K562 (cell line): Measurements from ENCODE around the gene RASGRP2. TPM values are rescaled to one million over a fixed set of nuclear protein-coding genes. Genes with fewer than 3 reads are reported as not detected.
A peak's percentile ranks its signal among the peaks of the same experiment; 100 is the strongest.

Experiments
- ARID1B ChIP-seq: fragments of 450-650 bp; IDR thresholded peaks from 2 replicates; pipeline ENCODE4 v1.6.1; 2016; ENCODE audit warnings: antibody characterized with exemption, mild to moderate bottlenecking, inconsistent platforms
- BACH1 ChIP-seq: fragments of 200-800 bp; sonication (Bioruptor generic); IDR thresholded peaks from 2 replicates; pipeline ENCODE4 v1.6.1; 2016; ENCODE audit warnings: missing genetic modification characterization, missing compliant biosample characterization
- BRCA1 ChIP-seq, 2 experiments: fragments of 450-650 bp in 1 of 2; sonication (generic) in 1 of 2; formaldehyde crosslinking in 1 of 2; IDR thresholded peaks; 2 replicates each; pipeline versions ENCODE4 v1.5.0 to v1.6.1; 2017 to 2020; ENCODE audit warnings: mild to moderate bottlenecking in 1 of 2, missing genetic modification reagents in 1 of 2
- CHD1 ChIP-seq: fragments of 200-600 bp; sonication (generic); IDR thresholded peaks from one replicate; pipeline ENCODE4 v1.6.1; 2012; ENCODE audit warnings: mild to moderate bottlenecking, moderate library complexity, low read length, inconsistent platforms
- FOXM1 ChIP-seq, 2 experiments: fragments of 450-650 bp in 1 of 2; sonication (generic) in 1 of 2; formaldehyde crosslinking in 1 of 2; IDR thresholded peaks; 2 replicates each; pipeline versions ENCODE4 v1.6.1 to v1.9.0; 2017 to 2022; ENCODE audit warnings: low read depth in 2 of 2, mild to moderate bottlenecking in 2 of 2, missing genetic modification reagents in 1 of 2, moderate library complexity in 1 of 2
- KDM1A ChIP-seq, 2 experiments: fragments of 450-650 bp; IDR thresholded peaks; 2 replicates each; pipeline ENCODE4 v1.6.1; 2016; ENCODE audit warnings: mild to moderate bottlenecking in 2 of 2
- KLF13 ChIP-seq: fragments of 450-650 bp; IDR thresholded peaks from 2 replicates; pipeline ENCODE4 v1.6.1; 2016; ENCODE audit warnings: missing genetic modification characterization, low read depth, mild to moderate bottlenecking, missing compliant biosample characterization, moderate library complexity, borderline replicate concordance
- MTA2 ChIP-seq: fragments of 450-650 bp; IDR thresholded peaks from 2 replicates; pipeline ENCODE4 v1.6.1; 2016; ENCODE audit warnings: low read depth
- PPARD ChIP-seq: fragments of 250-450 bp; sonication (Bioruptor Pico); IDR thresholded peaks from 2 replicates; pipeline ENCODE4 v1.8.0; 2022; ENCODE audit warnings: inconsistent platforms, mild to moderate bottlenecking, moderate library complexity
- SMAD2 ChIP-seq: fragments of 150-350 bp; IDR thresholded peaks from 2 replicates; pipeline ENCODE4 v1.6.1; 2014; ENCODE audit warnings: low read depth, mild to moderate bottlenecking, low read length
- SRSF3 ChIP-seq: fragments of 200-400 bp; formaldehyde crosslinking; IDR thresholded peaks from 2 replicates; pipeline ENCODE4 v1.6.1; 2016; ENCODE audit warnings: mild to moderate bottlenecking, low read length, moderate library complexity; ENCODE audit not compliant: insufficient read depth
- STAG1 ChIP-seq: sonication (generic); formaldehyde crosslinking; IDR thresholded peaks from 2 replicates; pipeline ENCODE4 v1.5.0; 2020; ENCODE audit warnings: missing genetic modification reagents, borderline replicate concordance
- TARDBP ChIP-seq: fragments of 450-650 bp; IDR thresholded peaks from 2 replicates; pipeline ENCODE4 v1.6.1; 2016
- ZBED1 ChIP-seq: IDR thresholded peaks from 2 replicates; pipeline ENCODE4 v1.6.1; 2014
- ZBTB17 ChIP-seq: fragments of 450-650 bp; formaldehyde crosslinking; IDR thresholded peaks from 2 replicates; pipeline ENCODE4 v1.4.0; 2020; ENCODE audit warnings: mild to moderate bottlenecking
- ZFPM2 ChIP-seq: fragments of 250-450 bp; sonication (Bioruptor Pico); IDR thresholded peaks from 2 replicates; pipeline ENCODE4 v1.5.1; 2022; ENCODE audit warnings: mild to moderate bottlenecking
- ZKSCAN1 ChIP-seq: fragments of 150-350 bp; IDR thresholded peaks from 2 replicates; pipeline ENCODE4 v1.6.1; 2016; ENCODE audit warnings: low read depth, low read length
- ZNF140 ChIP-seq: fragments of 250-450 bp; sonication (Bioruptor Pico); IDR thresholded peaks from 2 replicates; pipeline ENCODE4 v1.8.0; 2021; ENCODE audit warnings: moderate library complexity, mild to moderate bottlenecking, inconsistent platforms
- polyA plus RNA-seq, 8 experiments: library from polyadenylated mRNA; depleted of rRNA in 4 of 8; stranded (reverse) in 5 of 8; unstranded in 3 of 8; fragments of >200 nt; fragmentation: Nextera tagmentation in 2 of 8; fragmentation: Illumina TruSeq in 1 of 8; extraction: Ambion mirVana in 2 of 8; extraction: Trizol in 1 of 8; gene quantifications; 2 replicates each; pipeline versions ENCODE4 v1.2.1 to v1.2.3, GENCODE V29; 2011 to 2014; ENCODE audit warnings: inconsistent platforms in 1 of 8, missing spikeins in 1 of 8
- total RNA-seq, 7 experiments: library from RNA; depleted of rRNA in 6 of 7; stranded (reverse); fragments of >200 nt in 6 of 7; fragmentation: Illumina TruSeq in 2 of 7; extraction: Trizol in 2 of 7; gene quantifications; 2 replicates each; pipeline versions ENCODE4 v1.2.1 to v1.2.3, GENCODE V29; 2011 to 2021; ENCODE audit warnings: low replicate concordance in 1 of 7
- TF ChIP-seq, protein P1 (sequence below): fragments of 250-450 bp; sonication (Bioruptor Pico); IDR thresholded peaks from 2 replicates; pipeline ENCODE4 v1.5.1; 2021; ENCODE audit warnings: mild to moderate bottlenecking
- TF ChIP-seq, protein P2 (sequence below): fragments of 250-450 bp; sonication (Bioruptor Pico); IDR thresholded peaks from 2 replicates; pipeline ENCODE4 v1.5.0; 2020; ENCODE audit warnings: mild to moderate bottlenecking
- TF ChIP-seq, protein P3 (sequence below): fragments of 250-450 bp; sonication (Bioruptor Pico); IDR thresholded peaks from 2 replicates; pipeline ENCODE4 v1.4.0; 2020; ENCODE audit warnings: mild to moderate bottlenecking, moderate library complexity, borderline replicate concordance
- TF ChIP-seq, protein P4 (sequence below): sonication (generic); formaldehyde crosslinking; IDR thresholded peaks from 2 replicates; pipeline ENCODE4 v1.8.0; 2022; ENCODE audit warnings: missing genetic modification reagents, mild to moderate bottlenecking, borderline replicate concordance

The RASGRP2 gene
- total and polyA plus RNA-seq, 9 of the 15 experiments (the other 6 are each of a cell fraction or from before 2014, with no cell fraction given), result 0.87 to 22.7 (median 5.5) TPM

DNA sequence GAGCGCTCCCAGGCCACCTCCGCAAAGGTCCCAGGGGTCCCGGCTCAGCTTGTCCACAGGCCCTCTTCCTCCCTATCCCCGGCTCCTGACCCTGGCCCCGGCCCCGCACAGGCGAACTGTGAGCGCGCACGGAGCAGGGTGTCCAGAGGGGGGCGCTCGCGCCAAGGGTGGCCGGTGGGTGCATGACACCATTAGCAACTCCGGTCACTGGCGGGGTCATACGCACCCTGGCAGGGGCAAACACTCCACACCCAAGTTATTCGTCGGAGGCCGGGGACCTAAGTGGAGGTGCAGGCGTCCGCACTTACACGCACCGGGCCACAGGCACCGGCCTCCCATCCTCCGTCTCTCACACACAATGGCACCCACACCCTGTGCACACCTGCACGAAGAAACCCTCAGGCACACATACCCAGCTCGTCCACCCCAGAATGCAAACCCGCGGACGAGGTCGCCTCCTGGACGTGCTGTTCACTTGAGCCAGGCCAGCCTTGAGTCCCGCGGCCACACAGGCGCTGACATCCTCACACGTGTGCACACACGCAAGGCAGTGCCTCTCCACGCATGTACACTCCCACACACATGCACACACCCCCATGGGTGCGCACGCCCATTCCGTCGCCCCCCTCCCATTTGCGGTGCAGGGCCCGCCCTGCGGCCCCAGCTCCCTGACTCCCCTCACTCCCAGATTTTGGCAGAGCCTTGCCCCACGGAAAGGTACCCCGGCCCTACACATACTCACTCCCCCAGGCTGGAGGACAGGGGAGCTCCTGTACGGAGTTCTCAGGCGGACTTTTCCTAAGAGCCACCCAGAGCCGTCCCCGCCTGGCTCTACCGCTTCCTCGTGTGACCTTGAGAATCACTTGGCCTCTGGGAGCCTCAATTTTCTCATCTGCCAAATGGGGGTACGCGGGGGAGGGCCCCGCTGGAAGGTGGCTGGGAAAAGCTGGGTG is at the start of gene RASGRP2 (continued):
- TF ChIP-seq ZKSCAN1 (no peak), ZFPM2 (CRISPR knock-in tag) (no peak), ARID1B (no peak), KDM1A (IDR thresholded peaks at IDR 0.05) (peak; percentile 88 to 92), STAG1 (no peak; the same call in none of the 2 replicates), PPARD (CRISPR knock-in tag) (no peak), BRCA1 (IDR thresholded peaks at IDR 0.05) (no peak), BRCA1 (CRISPR knock-in tag; IDR thresholded peaks at IDR 0.05) (no peak), MTA2 (0 out of 2 replicates have a peak, but pooled peaks have one; percentile 7), FOXM1 (IDR thresholded peaks at IDR 0.05; ENCODE audit: low read depth) (no peak; the same call in 1 of the 2 replicates), FOXM1 (CRISPR knock-in tag; IDR thresholded peaks at IDR 0.05; ENCODE audit: low read depth) (no peak), ZNF140 (CRISPR knock-in tag) (no peak), TARDBP (0 out of 2 replicates have a peak, but pooled peaks have one; percentile 34), ZBED1 (no peak), BACH1 (tag) (no peak), SMAD2 (no peak), KLF13 (tag) (no peak), ZBTB17 (CRISPR knock-in tag) (peak; percentile 45; the same call in 1 of the 2 replicates), SRSF3 (no peak), CHD1 (peak; percentile 33)
- TF ChIP-seq, protein P1, sequence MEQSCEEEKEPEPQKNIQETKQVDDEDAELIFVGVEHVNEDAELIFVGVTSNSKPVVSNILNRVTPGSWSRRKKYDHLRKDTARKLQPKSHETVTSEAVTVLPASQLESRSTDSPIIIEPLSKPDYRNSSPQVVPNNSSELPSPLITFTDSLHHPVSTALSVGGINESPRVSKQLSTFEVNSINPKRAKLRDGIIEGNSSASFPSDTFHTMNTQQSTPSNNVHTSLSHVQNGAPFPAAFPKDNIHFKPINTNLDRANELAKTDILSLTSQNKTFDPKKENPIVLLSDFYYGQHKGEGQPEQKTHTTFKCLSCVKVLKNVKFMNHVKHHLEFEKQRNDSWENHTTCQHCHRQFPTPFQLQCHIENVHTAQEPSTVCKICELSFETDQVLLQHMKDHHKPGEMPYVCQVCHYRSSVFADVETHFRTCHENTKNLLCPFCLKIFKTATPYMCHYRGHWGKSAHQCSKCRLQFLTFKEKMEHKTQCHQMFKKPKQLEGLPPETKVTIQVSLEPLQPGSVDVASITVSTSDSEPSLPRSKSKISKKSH (CRISPR knock-in tag), result no peak
- TF ChIP-seq, protein P2, sequence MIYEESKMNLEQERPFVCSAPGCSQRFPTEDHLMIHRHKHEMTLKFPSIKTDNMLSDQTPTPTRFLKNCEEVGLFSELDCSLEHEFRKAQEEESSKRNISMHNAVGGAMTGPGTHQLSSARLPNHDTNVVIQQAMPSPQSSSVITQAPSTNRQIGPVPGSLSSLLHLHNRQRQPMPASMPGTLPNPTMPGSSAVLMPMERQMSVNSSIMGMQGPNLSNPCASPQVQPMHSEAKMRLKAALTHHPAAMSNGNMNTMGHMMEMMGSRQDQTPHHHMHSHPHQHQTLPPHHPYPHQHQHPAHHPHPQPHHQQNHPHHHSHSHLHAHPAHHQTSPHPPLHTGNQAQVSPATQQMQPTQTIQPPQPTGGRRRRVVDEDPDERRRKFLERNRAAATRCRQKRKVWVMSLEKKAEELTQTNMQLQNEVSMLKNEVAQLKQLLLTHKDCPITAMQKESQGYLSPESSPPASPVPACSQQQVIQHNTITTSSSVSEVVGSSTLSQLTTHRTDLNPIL (CRISPR knock-in tag), result no peak
- TF ChIP-seq, protein P3, sequence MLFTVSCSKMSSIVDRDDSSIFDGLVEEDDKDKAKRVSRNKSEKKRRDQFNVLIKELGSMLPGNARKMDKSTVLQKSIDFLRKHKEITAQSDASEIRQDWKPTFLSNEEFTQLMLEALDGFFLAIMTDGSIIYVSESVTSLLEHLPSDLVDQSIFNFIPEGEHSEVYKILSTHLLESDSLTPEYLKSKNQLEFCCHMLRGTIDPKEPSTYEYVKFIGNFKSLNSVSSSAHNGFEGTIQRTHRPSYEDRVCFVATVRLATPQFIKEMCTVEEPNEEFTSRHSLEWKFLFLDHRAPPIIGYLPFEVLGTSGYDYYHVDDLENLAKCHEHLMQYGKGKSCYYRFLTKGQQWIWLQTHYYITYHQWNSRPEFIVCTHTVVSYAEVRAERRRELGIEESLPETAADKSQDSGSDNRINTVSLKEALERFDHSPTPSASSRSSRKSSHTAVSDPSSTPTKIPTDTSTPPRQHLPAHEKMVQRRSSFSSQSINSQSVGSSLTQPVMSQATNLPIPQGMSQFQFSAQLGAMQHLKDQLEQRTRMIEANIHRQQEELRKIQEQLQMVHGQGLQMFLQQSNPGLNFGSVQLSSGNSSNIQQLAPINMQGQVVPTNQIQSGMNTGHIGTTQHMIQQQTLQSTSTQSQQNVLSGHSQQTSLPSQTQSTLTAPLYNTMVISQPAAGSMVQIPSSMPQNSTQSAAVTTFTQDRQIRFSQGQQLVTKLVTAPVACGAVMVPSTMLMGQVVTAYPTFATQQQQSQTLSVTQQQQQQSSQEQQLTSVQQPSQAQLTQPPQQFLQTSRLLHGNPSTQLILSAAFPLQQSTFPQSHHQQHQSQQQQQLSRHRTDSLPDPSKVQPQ (CRISPR knock-in tag), result no peak
- TF ChIP-seq, protein P4, sequence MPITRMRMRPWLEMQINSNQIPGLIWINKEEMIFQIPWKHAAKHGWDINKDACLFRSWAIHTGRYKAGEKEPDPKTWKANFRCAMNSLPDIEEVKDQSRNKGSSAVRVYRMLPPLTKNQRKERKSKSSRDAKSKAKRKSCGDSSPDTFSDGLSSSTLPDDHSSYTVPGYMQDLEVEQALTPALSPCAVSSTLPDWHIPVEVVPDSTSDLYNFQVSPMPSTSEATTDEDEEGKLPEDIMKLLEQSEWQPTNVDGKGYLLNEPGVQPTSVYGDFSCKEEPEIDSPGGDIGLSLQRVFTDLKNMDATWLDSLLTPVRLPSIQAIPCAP, result no peak
